ENCODE data around the gene SLC9A9.

DNA sequence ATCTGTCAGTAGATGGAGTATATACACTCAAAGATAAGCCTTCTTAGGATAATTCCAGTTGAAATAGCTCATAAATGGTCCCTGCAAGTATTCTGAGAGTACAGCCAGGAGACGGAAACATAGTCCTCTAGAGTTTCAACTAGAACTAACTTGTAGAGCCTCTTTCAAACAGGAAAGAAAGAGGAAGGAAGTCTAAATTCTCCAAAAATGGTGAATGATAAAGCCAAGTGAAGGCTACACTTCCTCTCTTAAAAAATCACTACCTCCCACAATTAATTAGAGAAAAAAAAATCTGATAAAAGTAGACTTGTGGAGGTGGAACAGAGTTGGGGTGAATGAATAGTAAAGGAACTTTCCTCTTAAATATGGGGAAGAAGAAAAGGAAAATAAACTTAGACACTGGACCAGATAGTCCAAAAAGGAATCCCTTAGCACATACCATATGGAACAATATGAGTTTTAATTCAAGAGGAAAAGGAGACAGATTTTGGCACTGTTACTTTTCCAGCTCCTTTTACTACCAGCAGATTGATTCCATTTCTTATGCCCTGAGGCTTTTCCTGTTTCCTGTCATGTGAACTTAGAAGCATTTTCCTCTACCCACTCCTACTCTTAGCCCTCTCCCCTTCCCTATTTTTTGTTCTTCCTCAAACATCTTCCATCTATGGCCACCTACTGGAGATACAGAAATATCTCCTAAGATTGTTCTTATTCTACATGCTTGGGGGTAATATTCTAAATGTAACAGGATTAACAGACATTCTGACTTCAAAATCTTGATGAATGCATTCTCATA is 521.1 kb downstream of the SLC9A9 start:
- no peak for TF ChIP-seq CTCF (IDR thresholded peaks at IDR 0.05; ENCODE audit: poor library complexity, severe bottlenecking)
- TF ChIP-seq RAD21 (conservative IDR thresholded peaks at IDR 0.05), result no peak
- TF ChIP-seq POLR2AphosphoS5 (IDR thresholded peaks at IDR 0.05), result no peak
- TF ChIP-seq, protein P1, sequence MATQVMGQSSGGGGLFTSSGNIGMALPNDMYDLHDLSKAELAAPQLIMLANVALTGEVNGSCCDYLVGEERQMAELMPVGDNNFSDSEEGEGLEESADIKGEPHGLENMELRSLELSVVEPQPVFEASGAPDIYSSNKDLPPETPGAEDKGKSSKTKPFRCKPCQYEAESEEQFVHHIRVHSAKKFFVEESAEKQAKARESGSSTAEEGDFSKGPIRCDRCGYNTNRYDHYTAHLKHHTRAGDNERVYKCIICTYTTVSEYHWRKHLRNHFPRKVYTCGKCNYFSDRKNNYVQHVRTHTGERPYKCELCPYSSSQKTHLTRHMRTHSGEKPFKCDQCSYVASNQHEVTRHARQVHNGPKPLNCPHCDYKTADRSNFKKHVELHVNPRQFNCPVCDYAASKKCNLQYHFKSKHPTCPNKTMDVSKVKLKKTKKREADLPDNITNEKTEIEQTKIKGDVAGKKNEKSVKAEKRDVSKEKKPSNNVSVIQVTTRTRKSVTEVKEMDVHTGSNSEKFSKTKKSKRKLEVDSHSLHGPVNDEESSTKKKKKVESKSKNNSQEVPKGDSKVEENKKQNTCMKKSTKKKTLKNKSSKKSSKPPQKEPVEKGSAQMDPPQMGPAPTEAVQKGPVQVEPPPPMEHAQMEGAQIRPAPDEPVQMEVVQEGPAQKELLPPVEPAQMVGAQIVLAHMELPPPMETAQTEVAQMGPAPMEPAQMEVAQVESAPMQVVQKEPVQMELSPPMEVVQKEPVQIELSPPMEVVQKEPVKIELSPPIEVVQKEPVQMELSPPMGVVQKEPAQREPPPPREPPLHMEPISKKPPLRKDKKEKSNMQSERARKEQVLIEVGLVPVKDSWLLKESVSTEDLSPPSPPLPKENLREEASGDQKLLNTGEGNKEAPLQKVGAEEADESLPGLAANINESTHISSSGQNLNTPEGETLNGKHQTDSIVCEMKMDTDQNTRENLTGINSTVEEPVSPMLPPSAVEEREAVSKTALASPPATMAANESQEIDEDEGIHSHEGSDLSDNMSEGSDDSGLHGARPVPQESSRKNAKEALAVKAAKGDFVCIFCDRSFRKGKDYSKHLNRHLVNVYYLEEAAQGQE (IDR thresholded peaks at IDR 0.05; ENCODE audit: borderline replicate concordance), result no peak
- no peak for TF ChIP-seq EP300 (conservative IDR thresholded peaks at IDR 0.05; ENCODE audit: poor library complexity, severe bottlenecking)
- TF ChIP-seq EZH2 (IDR thresholded peaks at IDR 0.05; ENCODE audit: borderline replicate concordance, insufficient read depth, low read length, poor library complexity, severe bottlenecking), result no peak
- no peak for TF ChIP-seq MXI1 (conservative IDR thresholded peaks at IDR 0.05; ENCODE audit: poor library complexity, severe bottlenecking)
- TF ChIP-seq SMC3 (conservative IDR thresholded peaks at IDR 0.05; ENCODE audit: poor library complexity), result no peak
- no peak for TF ChIP-seq TAF1 (IDR thresholded peaks at IDR 0.05; ENCODE audit: low read depth)
